Stimulated activated CD4-positive, alpha-beta T cell treated with anti-CD3 and anti-CD28 coated beads, Interleukin-12 subunit alpha, Interleukin-12 subunit beta, amount 100 ng/mL, for 24 hours (primary cell): Measurements from ENCODE around the gene PML.

ENCODE experiments used
- DNase-seq, 2 experiments: peaks; one replicate each; pipeline ENCODE4 v3.0.0-alpha.2; 2020; ENCODE audit warnings: low read depth in 2 of 2

PML gene

GRCh38 chr15:73994413-73994883 is at the start of gene PML:
Gene PML, plus strand, starts transcription at chr15:73994716. Its CDS starts 97 bp downstream, at chr15:73994813.
- DNase-seq = peak; percentile 84 to 96

GRCh38 chr15:73945130-73945508 is 49.4 kb upstream of the PML start:
- DNase-seq = no peak

- no peak for DNase-seq
Observed at GRCh38 chr15:73946046-73946721, 48.3 kb upstream of the PML start.

GRCh38 chr15:73946795-73947370 is 47.6 kb upstream of the PML start:
- DNase-seq = no peak

GRCh38 chr15:73947651-73948050 is 46.9 kb upstream of the PML start:
- no peak for DNase-seq

- DNase-seq = no peak
Observed at GRCh38 chr15:73948396-73948795, 46.1 kb upstream of the PML start.

GRCh38 chr15:73948982-73949381 is 45.5 kb upstream of the PML start:
- DNase-seq = no peak

GRCh38 chr15:73949496-73949895 is 45.0 kb upstream of the PML start:
- no peak for DNase-seq

- DNase-seq = no peak
Observed at GRCh38 chr15:73950479-73950830, 44.1 kb upstream of the PML start.

- DNase-seq = peak; percentile 33 to 55
Observed at GRCh38 chr15:73950831-73951561, 43.5 kb upstream of the PML start.

- DNase-seq = no peak
Observed at GRCh38 chr15:73951601-73952000, 42.9 kb upstream of the PML start.

GRCh38 chr15:73952171-73952912 is 42.2 kb upstream of the PML start:
- no peak for DNase-seq

- no peak for DNase-seq
Observed at GRCh38 chr15:73952913-73953750, 41.4 kb upstream of the PML start.

- no peak for DNase-seq
Observed at GRCh38 chr15:73954188-73955145, 40.0 kb upstream of the PML start.

GRCh38 chr15:73955326-73955725 is 39.2 kb upstream of the PML start:
- no peak for DNase-seq

- DNase-seq = no peak
Observed at GRCh38 chr15:73955861-73956742, 38.4 kb upstream of the PML start.

- DNase-seq = no peak
Observed at GRCh38 chr15:73956743-73957135, 37.8 kb upstream of the PML start.

- no peak for DNase-seq
Observed at GRCh38 chr15:73957276-73957675, 37.2 kb upstream of the PML start.

- no peak for DNase-seq
Observed at GRCh38 chr15:73957785-73958184, 36.7 kb upstream of the PML start.
